ENCODE measurements around the gene ST8SIA2. TPM values are rescaled to one million over a fixed set of nuclear protein-coding genes. Genes with fewer than 3 reads are reported as not detected.

ST8SIA2 gene
- polyA plus RNA-seq, 1 of the 3 experiments (the other 2 are of a cell fraction) = 0.05 TPM

DNA sequence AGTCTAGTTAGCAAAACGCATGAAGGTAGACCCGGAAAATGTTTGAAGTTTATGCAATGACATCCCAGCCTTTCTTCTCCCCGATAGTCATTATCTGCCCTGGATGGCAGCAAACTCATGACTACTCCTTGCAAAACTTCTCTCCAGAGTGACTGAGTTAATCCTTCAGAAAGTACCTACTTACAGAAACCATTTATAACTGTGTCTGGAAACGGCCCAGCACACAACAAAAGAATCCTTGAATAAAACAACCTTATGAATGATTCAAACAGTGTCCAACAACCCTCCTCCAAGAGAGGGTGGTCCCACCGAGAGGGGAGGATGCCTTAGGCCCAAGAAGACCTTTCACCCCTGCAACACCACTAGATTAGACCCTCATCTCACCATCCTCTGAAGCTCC is 14.2 kb downstream of the ST8SIA2 start:
- H3K9me3 ChIP-seq = no peaks in the 10 kb centered on the region
- no peaks in the 10 kb centered on the region for H3F3A ChIP-seq (replicated peaks; ENCODE audit: insufficient read depth)
- H3K4me3 ChIP-seq (ENCODE audit: low read depth in 2 of 2, low read length in 1 of 2) = no peak overlapping the region
- peaks cover 0 to 6% of the 10 kb centered on the region in 2 experiments; a peak in 1 of 4 replicates for H3K4me1 ChIP-seq (ENCODE audit: control insufficient read depth in 1 of 2, insufficient read depth in 2 of 2, low read depth in 1 of 2, low read length in 1 of 2)
- DNase-seq = no peak
- H3K79me2 ChIP-seq (ENCODE audit: insufficient read depth) = no peaks in the 10 kb centered on the region
- CTCF ChIA-PET = interaction anchor here (2.2 kb wide), 1 partner anchor 15 kb away, joined by 6 read pairs; the partner anchor contains the start of gene ST8SIA2
- TF ChIP-seq RCOR1 (IDR thresholded peaks at IDR 0.05; ENCODE audit: low read length) (no peak), FOXJ3 (CRISPR knock-in tag; IDR thresholded peaks at IDR 0.05) (no peak), RFX5 (IDR thresholded peaks at IDR 0.05; ENCODE audit: low read length) (no peak), TCF12 (IDR thresholded peaks at IDR 0.05) (no peak)
- TF ChIP-seq, protein P1, sequence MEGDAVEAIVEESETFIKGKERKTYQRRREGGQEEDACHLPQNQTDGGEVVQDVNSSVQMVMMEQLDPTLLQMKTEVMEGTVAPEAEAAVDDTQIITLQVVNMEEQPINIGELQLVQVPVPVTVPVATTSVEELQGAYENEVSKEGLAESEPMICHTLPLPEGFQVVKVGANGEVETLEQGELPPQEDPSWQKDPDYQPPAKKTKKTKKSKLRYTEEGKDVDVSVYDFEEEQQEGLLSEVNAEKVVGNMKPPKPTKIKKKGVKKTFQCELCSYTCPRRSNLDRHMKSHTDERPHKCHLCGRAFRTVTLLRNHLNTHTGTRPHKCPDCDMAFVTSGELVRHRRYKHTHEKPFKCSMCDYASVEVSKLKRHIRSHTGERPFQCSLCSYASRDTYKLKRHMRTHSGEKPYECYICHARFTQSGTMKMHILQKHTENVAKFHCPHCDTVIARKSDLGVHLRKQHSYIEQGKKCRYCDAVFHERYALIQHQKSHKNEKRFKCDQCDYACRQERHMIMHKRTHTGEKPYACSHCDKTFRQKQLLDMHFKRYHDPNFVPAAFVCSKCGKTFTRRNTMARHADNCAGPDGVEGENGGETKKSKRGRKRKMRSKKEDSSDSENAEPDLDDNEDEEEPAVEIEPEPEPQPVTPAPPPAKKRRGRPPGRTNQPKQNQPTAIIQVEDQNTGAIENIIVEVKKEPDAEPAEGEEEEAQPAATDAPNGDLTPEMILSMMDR (IDR thresholded peaks at IDR 0.05) = no peak
- TF ChIP-seq, protein P2, sequence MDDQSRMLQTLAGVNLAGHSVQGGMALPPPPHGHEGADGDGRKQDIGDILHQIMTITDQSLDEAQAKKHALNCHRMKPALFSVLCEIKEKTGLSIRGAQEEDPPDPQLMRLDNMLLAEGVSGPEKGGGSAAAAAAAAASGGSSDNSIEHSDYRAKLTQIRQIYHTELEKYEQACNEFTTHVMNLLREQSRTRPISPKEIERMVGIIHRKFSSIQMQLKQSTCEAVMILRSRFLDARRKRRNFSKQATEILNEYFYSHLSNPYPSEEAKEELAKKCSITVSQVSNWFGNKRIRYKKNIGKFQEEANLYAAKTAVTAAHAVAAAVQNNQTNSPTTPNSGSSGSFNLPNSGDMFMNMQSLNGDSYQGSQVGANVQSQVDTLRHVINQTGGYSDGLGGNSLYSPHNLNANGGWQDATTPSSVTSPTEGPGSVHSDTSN (IDR thresholded peaks at IDR 0.05) = no peak
- TF ChIP-seq, protein P3, sequence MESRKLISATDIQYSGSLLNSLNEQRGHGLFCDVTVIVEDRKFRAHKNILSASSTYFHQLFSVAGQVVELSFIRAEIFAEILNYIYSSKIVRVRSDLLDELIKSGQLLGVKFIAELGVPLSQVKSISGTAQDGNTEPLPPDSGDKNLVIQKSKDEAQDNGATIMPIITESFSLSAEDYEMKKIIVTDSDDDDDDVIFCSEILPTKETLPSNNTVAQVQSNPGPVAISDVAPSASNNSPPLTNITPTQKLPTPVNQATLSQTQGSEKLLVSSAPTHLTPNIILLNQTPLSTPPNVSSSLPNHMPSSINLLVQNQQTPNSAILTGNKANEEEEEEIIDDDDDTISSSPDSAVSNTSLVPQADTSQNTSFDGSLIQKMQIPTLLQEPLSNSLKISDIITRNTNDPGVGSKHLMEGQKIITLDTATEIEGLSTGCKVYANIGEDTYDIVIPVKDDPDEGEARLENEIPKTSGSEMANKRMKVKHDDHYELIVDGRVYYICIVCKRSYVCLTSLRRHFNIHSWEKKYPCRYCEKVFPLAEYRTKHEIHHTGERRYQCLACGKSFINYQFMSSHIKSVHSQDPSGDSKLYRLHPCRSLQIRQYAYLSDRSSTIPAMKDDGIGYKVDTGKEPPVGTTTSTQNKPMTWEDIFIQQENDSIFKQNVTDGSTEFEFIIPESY (IDR thresholded peaks at IDR 0.05; ENCODE audit: borderline replicate concordance, low read depth) = no peak
- H3K36me3 ChIP-seq (replicated peaks in 1 of 2; ENCODE audit: control insufficient read depth in 1 of 2, insufficient read depth in 2 of 2, low read length in 1 of 2) = no peaks in the 10 kb centered on the region
- H3K27me3 ChIP-seq (ENCODE audit: insufficient read depth) = no peaks in the 10 kb centered on the region
- H2AFZ ChIP-seq (ENCODE audit: low read depth) = no peak overlapping the region
- no peak overlapping the region for H3K9ac ChIP-seq
- POLR2A ChIA-PET = no interaction called here
- no peak overlapping the region for H3K27ac ChIP-seq (ENCODE audit: low read depth in 2 of 2, low read length in 1 of 2)
- WGBS (ENCODE audit: low lambda C conversion rate) = 46% methylated on average over 5 of the region's 5 CpGs
- no peaks in the 10 kb centered on the region for H3K9me2 ChIP-seq
- no peaks in the 10 kb centered on the region for H4K20me1 ChIP-seq (ENCODE audit: insufficient read depth)
- H3K4me2 ChIP-seq = no peak overlapping the region

DNA sequence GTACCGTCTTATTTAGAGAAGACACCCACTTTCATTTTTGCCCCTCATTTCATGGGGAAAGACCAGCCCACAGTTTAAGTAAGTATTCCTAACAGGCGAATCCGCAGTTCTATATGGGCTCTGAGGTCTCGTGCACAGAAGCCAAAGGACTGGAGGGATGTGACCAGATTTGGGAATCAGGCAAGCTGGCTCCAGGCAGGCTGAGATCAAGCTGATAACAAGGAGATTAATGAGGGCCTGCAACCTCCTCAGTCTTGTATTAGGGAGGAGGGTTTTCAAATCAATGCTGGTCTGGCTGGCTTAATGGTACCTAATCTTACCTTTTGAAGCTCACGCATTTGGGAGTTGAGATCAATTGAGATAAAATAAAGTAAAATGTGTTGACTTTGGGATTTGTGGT is 15.3 kb downstream of the ST8SIA2 start:
- Histone ChIP-seq H2AFZ (ENCODE audit: low read depth) (no peak overlapping the region), H3K27me3 (ENCODE audit: insufficient read depth) (no peaks in the 10 kb centered on the region), H3K4me1 (ENCODE audit: control insufficient read depth in 1 of 2, insufficient read depth in 2 of 2, low read depth in 1 of 2, low read length in 1 of 2) (peaks cover 0 to 6% of the 10 kb centered on the region in 2 experiments; a peak in 1 of 4 replicates), H3K9ac (no peak overlapping the region), H3K4me3 (ENCODE audit: low read depth in 2 of 2, low read length in 1 of 2) (no peak overlapping the region), H4K20me1 (ENCODE audit: insufficient read depth) (no peaks in the 10 kb centered on the region), H3F3A (replicated peaks; ENCODE audit: insufficient read depth) (no peaks in the 10 kb centered on the region), H3K27ac (ENCODE audit: low read depth in 2 of 2, low read length in 1 of 2) (no peak overlapping the region; a peak in 1 of 4 replicates), H3K79me2 (ENCODE audit: insufficient read depth) (no peaks in the 10 kb centered on the region), H3K9me2 (no peaks in the 10 kb centered on the region), H3K9me3 (no peaks in the 10 kb centered on the region), H3K36me3 (replicated peaks in 1 of 2; ENCODE audit: control insufficient read depth in 1 of 2, insufficient read depth in 2 of 2, low read length in 1 of 2) (no peaks in the 10 kb centered on the region), H3K4me2 (no peak overlapping the region)
- TF ChIP-seq GATA2 (CRISPR knock-in tag; IDR thresholded peaks at IDR 0.05) = peak; percentile 74
- no peak for TF ChIP-seq USF1 (IDR thresholded peaks at IDR 0.05; ENCODE audit: borderline replicate concordance, low read depth)
- 72% methylated on average over 5 of the region's 5 CpGs for WGBS (ENCODE audit: low lambda C conversion rate)
- ChIA-PET CTCF (interaction anchor here (1.0 kb wide), 1 partner anchor 12 kb away, joined by 3 read pairs; no protein-coding TSS in a partner anchor), POLR2A (interaction anchor here (0.7 kb wide), 1 partner anchor 15 kb away, joined by 3 read pairs; the partner anchor contains the start of gene ST8SIA2)
- DNase-seq = peak; percentile 56
